Keratinocyte (primary cell): ENCODE data around the gene KCNMB3. TPM values are rescaled to one million over a fixed set of nuclear protein-coding genes. Genes with fewer than 3 reads are reported as not detected.

Experiments
- DNase-seq: peaks from one replicate; pipeline ENCODE4 v3.0.0-alpha.2; 2011; ENCODE audit warnings: low read depth, missing footprints, low spot score
- FAIRE-seq: peaks from 2 replicates; lab custom pipeline; 2011; peaks lifted over from hg19 to GRCh38; lab: Jason Lieb, UNC
- H2AFZ ChIP-seq: 2 replicates; pipeline ENCODE4 v1.6.0; 2012; ENCODE audit warnings: low read length, control low read depth, inconsistent platforms; ENCODE audit not compliant: control insufficient read depth
- H3K27ac ChIP-seq: 2 replicates; pipeline ENCODE4 v1.5.1; 2011; ENCODE audit warnings: low read length; ENCODE audit not compliant: control insufficient read depth, insufficient read depth
- H3K27me3 ChIP-seq: 3 replicates; pipeline ENCODE4 v1.6.0; 2011; ENCODE audit warnings: low read length; ENCODE audit not compliant: control insufficient read depth, insufficient read depth; ENCODE audit errors: extremely low read depth
- H3K36me3 ChIP-seq, 2 experiments: 2 replicates in 1 of 2; 3 replicates in 1 of 2; pipeline ENCODE4 v1.5.1; 2011; ENCODE audit warnings: low read length in 2 of 2, mild to moderate bottlenecking in 1 of 2; ENCODE audit not compliant: control insufficient read depth in 2 of 2, insufficient read depth in 2 of 2; ENCODE audit errors: extremely low read depth in 1 of 2
- H3K4me1 ChIP-seq: 3 replicates; pipeline ENCODE4 v1.5.1; 2011; ENCODE audit warnings: low read length; ENCODE audit not compliant: control insufficient read depth, insufficient read depth; ENCODE audit errors: extremely low read depth
- H3K4me2 ChIP-seq: 3 replicates; pipeline ENCODE4 v1.6.0; 2011; ENCODE audit warnings: low read depth, low read length; ENCODE audit not compliant: control insufficient read depth, insufficient read depth; ENCODE audit errors: extremely low read depth
- H3K4me3 ChIP-seq, 3 experiments: fragments of 200-600 bp in 1 of 3; sonication (generic) in 1 of 3; 2 replicates in 2 of 3; 3 replicates in 1 of 3; pipeline ENCODE4 v1.5.1; 2011 to 2016; ENCODE audit warnings: low read length in 3 of 3, mild to moderate bottlenecking in 3 of 3, control low read depth in 2 of 3, inconsistent platforms in 1 of 3, low read depth in 1 of 3, mixed read lengths in 1 of 3, mixed run types in 1 of 3, moderate library complexity in 1 of 3; ENCODE audit not compliant: control insufficient read depth in 2 of 3, insufficient read depth in 2 of 3; ENCODE audit errors: extremely low read depth in 1 of 3
- H3K79me2 ChIP-seq: 2 replicates; pipeline ENCODE4 v1.6.0; 2012; ENCODE audit warnings: low read length; ENCODE audit not compliant: control insufficient read depth, insufficient read depth
- H3K9ac ChIP-seq: 3 replicates; pipeline ENCODE4 v1.6.0; 2011; ENCODE audit warnings: low read length; ENCODE audit not compliant: control insufficient read depth, insufficient read depth; ENCODE audit errors: extremely low read depth
- H3K9me1 ChIP-seq: 3 replicates; pipeline ENCODE4 v1.6.0; 2011; ENCODE audit warnings: low read length; ENCODE audit not compliant: control insufficient read depth, insufficient read depth; ENCODE audit errors: extremely low read depth
- H3K9me3 ChIP-seq: 2 replicates; pipeline ENCODE4 v1.5.1; 2012; ENCODE audit warnings: low read depth, low read length; ENCODE audit not compliant: control insufficient read depth
- H4K20me1 ChIP-seq: 3 replicates; pipeline ENCODE4 v1.6.0; 2011; ENCODE audit warnings: low read length; ENCODE audit not compliant: control insufficient read depth, insufficient read depth; ENCODE audit errors: extremely low read depth
- EZH2 ChIP-seq: IDR thresholded peaks from one replicate; pipeline ENCODE4 v1.6.1; 2012; ENCODE audit warnings: inconsistent platforms, mild to moderate bottlenecking, low read length, moderate library complexity
- dilution Hi-C: fragments of 300-500 bp; cut with MboI; formaldehyde crosslinking; loops from one replicate; pipeline ENCODE4 v1.7.0; 2020; ENCODE audit warnings: low sequenced_read_pairs; ENCODE audit not compliant: extremely low pct_ligation_motif_present
- polyA plus RNA-seq, 5 experiments: library from polyadenylated mRNA; depleted of rRNA in 3 of 5; stranded (reverse) in 3 of 5; stranded (forward) in 1 of 5; unstranded in 1 of 5; fragments of >200 nt; gene quantifications; 1 replicate in 1 of 5; 2 replicates in 3 of 5; 3 replicates in 1 of 5; pipeline versions ENCODE4 v1.2.1 to v1.2.3, GENCODE V29; 2011 to 2012; ENCODE audit warnings: missing spikeins in 2 of 5, low read depth in 1 of 5, low replicate concordance in 1 of 5
- TF ChIP-seq, protein P1 (sequence below), 3 experiments: IDR thresholded peaks in 1 of 3; conservative IDR thresholded peaks in 1 of 3; optimal IDR thresholded peaks in 1 of 3; 2 replicates in 2 of 3; 3 replicates in 1 of 3; pipeline versions ENCODE3 to v1.5.1; 2011; ENCODE audit warnings: low read length in 3 of 3, mild to moderate bottlenecking in 3 of 3, moderate library complexity in 2 of 3, control low read depth in 1 of 3, inconsistent platforms in 1 of 3; ENCODE audit not compliant: insufficient read depth in 2 of 3; ENCODE audit errors: extremely low read depth in 1 of 3

The KCNMB3 gene
- polyA plus RNA-seq, 1 donor (not counting 4 experiments of a cell fraction or from before 2014, with no cell fraction given) = 1.00 TPM

GRCh38 chr3:179288845-179289244 lies 37.9 kb upstream of the KCNMB3 start:
- H3K9me3 ChIP-seq = no peaks in the 10 kb centered on the region
- no peaks in the 10 kb centered on the region for H3K9me1 ChIP-seq
- no peaks in the 10 kb centered on the region for H4K20me1 ChIP-seq
- dilution Hi-C loops = no loop called here
- DNase-seq (no peak), FAIRE-seq (no peak)
- no peaks in the 10 kb centered on the region for H3K79me2 ChIP-seq
- H3K4me3 ChIP-seq = no peak overlapping the region
- H2AFZ ChIP-seq = no peak overlapping the region
- H3K4me1 ChIP-seq = no peaks in the 10 kb centered on the region
- H3K9ac ChIP-seq = no peak overlapping the region
- H3K27ac ChIP-seq = no peak overlapping the region
- no peaks in the 10 kb centered on the region for H3K27me3 ChIP-seq
- H3K4me2 ChIP-seq = no peak overlapping the region
- TF ChIP-seq EZH2 = no peak
- TF ChIP-seq, protein P1, sequence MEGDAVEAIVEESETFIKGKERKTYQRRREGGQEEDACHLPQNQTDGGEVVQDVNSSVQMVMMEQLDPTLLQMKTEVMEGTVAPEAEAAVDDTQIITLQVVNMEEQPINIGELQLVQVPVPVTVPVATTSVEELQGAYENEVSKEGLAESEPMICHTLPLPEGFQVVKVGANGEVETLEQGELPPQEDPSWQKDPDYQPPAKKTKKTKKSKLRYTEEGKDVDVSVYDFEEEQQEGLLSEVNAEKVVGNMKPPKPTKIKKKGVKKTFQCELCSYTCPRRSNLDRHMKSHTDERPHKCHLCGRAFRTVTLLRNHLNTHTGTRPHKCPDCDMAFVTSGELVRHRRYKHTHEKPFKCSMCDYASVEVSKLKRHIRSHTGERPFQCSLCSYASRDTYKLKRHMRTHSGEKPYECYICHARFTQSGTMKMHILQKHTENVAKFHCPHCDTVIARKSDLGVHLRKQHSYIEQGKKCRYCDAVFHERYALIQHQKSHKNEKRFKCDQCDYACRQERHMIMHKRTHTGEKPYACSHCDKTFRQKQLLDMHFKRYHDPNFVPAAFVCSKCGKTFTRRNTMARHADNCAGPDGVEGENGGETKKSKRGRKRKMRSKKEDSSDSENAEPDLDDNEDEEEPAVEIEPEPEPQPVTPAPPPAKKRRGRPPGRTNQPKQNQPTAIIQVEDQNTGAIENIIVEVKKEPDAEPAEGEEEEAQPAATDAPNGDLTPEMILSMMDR (optimal IDR thresholded peaks at IDR 0.05 in 1 of 3, IDR thresholded peaks at IDR 0.05 in 1 of 3, conservative IDR thresholded peaks at IDR 0.05 in 1 of 3; ENCODE audit: extremely low read depth in 1 of 3, insufficient read depth in 2 of 3, low read length in 3 of 3) = no peak
- H3K36me3 ChIP-seq = no peaks in the 10 kb centered on the region

DNA sequence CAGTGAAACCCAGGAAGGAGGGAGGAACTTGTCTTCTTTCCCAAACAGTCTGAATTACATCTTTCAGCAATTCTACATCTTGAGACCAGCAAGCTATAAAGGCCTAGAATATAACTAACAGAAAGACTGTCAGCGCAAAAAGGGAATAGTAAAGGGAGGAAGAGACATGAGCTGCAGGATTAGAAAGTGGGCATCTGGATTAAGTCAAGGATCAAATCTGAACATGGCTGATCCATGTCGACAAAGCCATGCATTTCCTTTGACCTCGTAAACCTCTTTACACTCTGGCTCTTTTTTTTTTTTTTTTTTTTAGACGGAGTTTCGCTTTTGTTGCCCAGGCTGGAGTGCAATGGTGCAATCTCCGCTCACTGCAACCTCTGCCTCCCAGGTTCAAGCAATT lies 35.4 kb upstream of the KCNMB3 start:
- H3K4me2 ChIP-seq = no peak overlapping the region
- no peak for TF ChIP-seq EZH2
- TF ChIP-seq, protein P1 (optimal IDR thresholded peaks at IDR 0.05 in 1 of 3, IDR thresholded peaks at IDR 0.05 in 1 of 3, conservative IDR thresholded peaks at IDR 0.05 in 1 of 3; ENCODE audit: extremely low read depth in 1 of 3, insufficient read depth in 2 of 3, low read length in 3 of 3) = no peak

More for the DNA sequence above, 35.4 kb upstream of the KCNMB3 start:
- Histone ChIP-seq H2AFZ (no peak overlapping the region), H3K27ac (no peak overlapping the region), H4K20me1 (no peaks in the 10 kb centered on the region), H3K27me3 (no peaks in the 10 kb centered on the region), H3K9me3 (no peaks in the 10 kb centered on the region), H3K79me2 (no peaks in the 10 kb centered on the region), H3K9me1 (no peaks in the 10 kb centered on the region), H3K36me3 (no peaks in the 10 kb centered on the region), H3K4me3 (no peak overlapping the region), H3K4me1 (no peaks in the 10 kb centered on the region), H3K9ac (no peak overlapping the region)
- dilution Hi-C loops = no loop called here
- no peak for FAIRE-seq
- no peak for DNase-seq
